Measurements from ENCODE around the gene CAMTA2. TPM values are rescaled to one million over a fixed set of nuclear protein-coding genes. Genes with fewer than 3 reads are reported as not detected.

Gene CAMTA2
- total and polyA plus RNA-seq, 5 experiments from 2014 or later, result 4.1 to 58.7 (median 18.9) TPM

GRCh38 chr17:4950075-4950745 lies 37.3 kb downstream of the CAMTA2 start:
- DNase-seq, result peak in 4 of 10 donors; percentile 32 to 46 (median 41)
- POLR2A ChIA-PET, result interaction anchor here (1.3 to 25.2 kb wide), 5 partner anchors 12 to 99 kb away, joined by 3 to 635 read pairs (median 13); partner anchors contain the start of genes RNF167, SLC25A11 and SPAG7

GRCh38 chr17:4949321-4950074 lies 38.0 kb downstream of the CAMTA2 start:
- H3K27ac Mint-ChIP-seq, result peak overlapping the region; percentile 77 to 94 (median 92)
- ATAC-seq (peak; percentile 46 to 56), DNase-seq (peak; percentile 47 to 88 (median 72))
- H3K4me3 Mint-ChIP-seq, result peak overlapping the region; percentile 81 to 100 (median 96)
- H3K27me3 Mint-ChIP-seq, result no peaks in the 10 kb centered on the region
- POLR2A ChIA-PET, result interaction anchor here (0.6 to 25.2 kb wide), 16 partner anchors 8 to 239 kb away, joined by 3 to 635 read pairs (median 9); partner anchors contain the start of genes ARRB2, C17orf107, INCA1 and KIF1C
- peaks cover 11 to 25% (median 24%) of the 10 kb centered on the region in 3 donors for H3K36me3 Mint-ChIP-seq
- no peaks in the 10 kb centered on the region for H3K9me3 Mint-ChIP-seq
- peaks cover 31 to 44% (median 38%) of the 10 kb centered on the region in 4 donors for H3K4me1 Mint-ChIP-seq

More at GRCh38 chr17:4950075-4950745, 37.3 kb downstream of the CAMTA2 start:
- peak overlapping the region in 9 of 10 donors; percentile 79 to 94 (median 82) for H3K27ac Mint-ChIP-seq
- ATAC-seq, result peak in 1 of 2 donors; percentile 4
- peaks cover 11 to 22% (median 19%) of the 10 kb centered on the region in 3 donors for H3K36me3 Mint-ChIP-seq
- H3K9me3 Mint-ChIP-seq, result no peaks in the 10 kb centered on the region
- peaks cover 24 to 37% (median 30%) of the 10 kb centered on the region in 4 donors for H3K4me1 Mint-ChIP-seq
- H3K27me3 Mint-ChIP-seq, result no peaks in the 10 kb centered on the region
- H3K4me3 Mint-ChIP-seq, result peak overlapping the region; percentile 61 to 91 (median 82)

GRCh38 chr17:4948931-4949320 lies 38.5 kb downstream of the CAMTA2 start:
- Mint-ChIP-seq H3K4me3 (peak overlapping the region; percentile 91 to 100 (median 98)), H3K27ac (peak overlapping the region; percentile 77 to 100 (median 95)), H3K9me3 (no peaks in the 10 kb centered on the region), H3K36me3 (peaks cover 11 to 30% (median 24%) of the 10 kb centered on the region in 3 donors), H3K4me1 (peaks cover 37 to 49% (median 43%) of the 10 kb centered on the region in 4 donors), H3K27me3 (no peaks in the 10 kb centered on the region)
- ATAC-seq (peak; percentile 41 to 47), DNase-seq (peak in 8 of 10 donors; percentile 58 to 85 (median 67))
- POLR2A ChIA-PET, result interaction anchor here (0.6 to 25.2 kb wide), 21 partner anchors 9 to 806 kb away, joined by 3 to 635 read pairs (median 8); partner anchors contain the start of genes ARRB2, C17orf107, INCA1 and KIF1C

- H3K9me3 Mint-ChIP-seq, result no peaks in the 10 kb centered on the region
- DNase-seq (peak; percentile 79 to 95 (median 86)), ATAC-seq (peak; percentile 31 to 62)
- POLR2A ChIA-PET, result interaction anchor here (0.6 to 25.2 kb wide), 22 partner anchors 9 to 806 kb away, joined by 3 to 635 read pairs (median 7); partner anchors contain the start of genes ARRB2, C17orf107, CYB5D2 and INCA1
- peak within 1 kb of the TSS; percentile 92 to 100 (median 96) for H3K27ac Mint-ChIP-seq
- H3K27me3 Mint-ChIP-seq, result no peaks in the 10 kb centered on the region
- peaks cover 39 to 55% (median 48%) of the 10 kb centered on the region in 4 donors for H3K4me1 Mint-ChIP-seq
- H3K4me3 Mint-ChIP-seq, result peak within 1 kb of the TSS; percentile 91 to 100 (median 98)
- peaks cover 11 to 33% (median 24%) of the 10 kb centered on the region in 3 donors for H3K36me3 Mint-ChIP-seq
Measured at GRCh38 chr17:4948166-4948930, 39.1 kb downstream of the CAMTA2 start, which contains the start of gene PFN1. Gene PFN1, minus strand, starts transcription at chr17:4948530. Its CDS starts 136 bp downstream, at chr17:4948394.

GRCh38 chr17:4947411-4948165 lies 39.9 kb downstream of the CAMTA2 start:
- ATAC-seq (peak; percentile 23 to 29), DNase-seq (peak; percentile 41 to 80 (median 65))
- Mint-ChIP-seq H3K27me3 (no peaks in the 10 kb centered on the region), H3K36me3 (peaks cover 11 to 41% (median 27%) of the 10 kb centered on the region in 3 donors), H3K9me3 (no peaks in the 10 kb centered on the region), H3K27ac (peak overlapping the region; percentile 91 to 100 (median 96)), H3K4me3 (peak overlapping the region; percentile 91 to 100 (median 98)), H3K4me1 (peaks cover 44 to 63% (median 55%) of the 10 kb centered on the region in 4 donors)
- POLR2A ChIA-PET, result interaction anchor here (0.5 to 25.2 kb wide), 20 partner anchors 9 to 805 kb away, joined by 3 to 635 read pairs (median 8); partner anchors contain the start of genes ARRB2, C17orf107, CYB5D2 and DERL2

- peaks cover 45 to 69% (median 61%) of the 10 kb centered on the region in 4 donors for H3K4me1 Mint-ChIP-seq
- H3K27me3 Mint-ChIP-seq, result no peaks in the 10 kb centered on the region
- no peak for ATAC-seq
- H3K4me3 Mint-ChIP-seq, result peak overlapping the region; percentile 91 to 100 (median 98)
- H3K27ac Mint-ChIP-seq, result peak overlapping the region; percentile 82 to 100 (median 96)
- peaks cover 11 to 46% (median 28%) of the 10 kb centered on the region in 3 donors for H3K36me3 Mint-ChIP-seq
- POLR2A ChIA-PET, result interaction anchor here (0.5 to 25.2 kb wide), 17 partner anchors 8 to 804 kb away, joined by 3 to 635 read pairs (median 7); partner anchors contain the start of genes C17orf107, CAMTA2, CYB5D2 and DERL2
- DNase-seq, result peak in 1 of 10 donors; percentile 24
- H3K9me3 Mint-ChIP-seq, result no peaks in the 10 kb centered on the region
Measured at GRCh38 chr17:4947010-4947410, 40.5 kb downstream of the CAMTA2 start.

GRCh38 chr17:4946312-4946976 lies 41.0 kb downstream of the CAMTA2 start:
- no peak for DNase-seq
- Mint-ChIP-seq H3K27ac (peak overlapping the region; percentile 82 to 100 (median 96)), H3K27me3 (no peaks in the 10 kb centered on the region), H3K4me3 (peak overlapping the region; percentile 91 to 100 (median 98)), H3K9me3 (no peaks in the 10 kb centered on the region), H3K4me1 (peaks cover 51 to 74% (median 66%) of the 10 kb centered on the region in 4 donors), H3K36me3 (peaks cover 11 to 52% (median 32%) of the 10 kb centered on the region in 3 donors)
- no peak for ATAC-seq
- POLR2A ChIA-PET, result interaction anchor here (0.6 to 25.2 kb wide), 12 partner anchors 8 to 804 kb away, joined by 3 to 635 read pairs (median 6); partner anchors contain the start of genes C17orf107, CAMTA2, CYB5D2 and INCA1

- Mint-ChIP-seq H3K36me3 (peaks cover 11 to 54% (median 32%) of the 10 kb centered on the region in 3 donors), H3K4me3 (peak overlapping the region; percentile 91 to 100 (median 98)), H3K9me3 (no peaks in the 10 kb centered on the region), H3K27me3 (no peaks in the 10 kb centered on the region), H3K4me1 (peaks cover 52 to 75% (median 66%) of the 10 kb centered on the region in 4 donors), H3K27ac (peak overlapping the region in 9 of 10 donors; percentile 81 to 100 (median 96))
- no peak for DNase-seq
- POLR2A ChIA-PET, result interaction anchor here (0.6 to 25.2 kb wide), 9 partner anchors 11 to 802 kb away, joined by 3 to 635 read pairs (median 4); partner anchors contain the start of genes CAMTA2, INCA1, KIF1C and SPAG7
- no peak for ATAC-seq
Measured at GRCh38 chr17:4945944-4946280, 41.6 kb downstream of the CAMTA2 start.

GRCh38 chr17:4945176-4945943 lies 42.1 kb downstream of the CAMTA2 start:
- H3K27me3 Mint-ChIP-seq, result no peaks in the 10 kb centered on the region
- H3K4me1 Mint-ChIP-seq, result peaks cover 48 to 75% (median 63%) of the 10 kb centered on the region in 4 donors
- DNase-seq, result peak in 7 of 10 donors; percentile 27 to 78 (median 45)
- POLR2A ChIA-PET, result interaction anchor here (0.6 to 25.2 kb wide), 8 partner anchors 11 to 802 kb away, joined by 3 to 635 read pairs (median 4); partner anchors contain the start of genes INCA1, KIF1C and SPAG7
- H3K9me3 Mint-ChIP-seq, result no peaks in the 10 kb centered on the region
- peak overlapping the region; percentile 68 to 99 (median 92) for H3K27ac Mint-ChIP-seq
- H3K4me3 Mint-ChIP-seq, result peak overlapping the region; percentile 86 to 100 (median 96)
- peaks cover 11 to 54% (median 32%) of the 10 kb centered on the region in 3 donors for H3K36me3 Mint-ChIP-seq
- peak in 1 of 2 donors; percentile 15 for ATAC-seq
